ENCODE results near the gene JARID2.

GRCh38 chr6:15509335-15509933, 263.6 kb downstream of the JARID2 start:
- TF ChIP-seq CTCF (IDR thresholded peaks at IDR 0.05) (no peak), SIN3A (IDR thresholded peaks at IDR 0.05; ENCODE audit: borderline replicate concordance, insufficient read depth, low read depth, low read length) (no peak)
